Activated T-cell treated with anti-CD3 and anti-CD28 coated beads for 4 hours (primary cell): ENCODE data around the gene PRAMEF4.
"Not testable (repeated sequence)": the region's sequence is repeated elsewhere in the genome, so short reads cannot be mapped to it uniquely, and the experiment has no call there.

Experiments
- DNase-seq: peaks from one replicate; pipeline ENCODE4 v3.0.0-alpha.2; 2020

PRAMEF4 gene

GRCh38 chr1:12886101-12886500 is at the start of gene PRAMEF4:
Gene PRAMEF4 (minus strand): TSS chr1:12886201. CDS start chr1:12883394, 2,807 bp downstream.
- not testable (repeated sequence) for DNase-seq

DNA sequence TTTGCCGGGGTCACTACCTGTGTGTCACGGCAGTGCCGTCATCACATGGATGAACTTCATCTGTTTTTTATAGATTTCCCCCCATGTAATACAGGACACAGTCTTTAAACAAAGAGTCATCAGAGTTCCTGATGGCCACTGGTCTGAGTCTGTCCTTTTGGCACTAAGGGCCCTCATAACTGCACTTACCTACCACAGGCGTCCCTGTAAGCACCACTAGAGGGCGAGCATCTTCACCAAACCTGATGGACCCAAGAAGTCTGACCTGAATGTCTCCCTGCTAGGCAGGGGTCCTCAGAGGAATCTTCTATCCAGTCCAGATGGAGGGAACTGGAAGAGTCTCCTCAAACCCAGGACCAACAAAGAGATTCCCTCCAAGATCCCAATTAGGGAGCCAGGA is 38.4 kb upstream of the PRAMEF4 start:
- not testable (repeated sequence) for DNase-seq

DNA sequence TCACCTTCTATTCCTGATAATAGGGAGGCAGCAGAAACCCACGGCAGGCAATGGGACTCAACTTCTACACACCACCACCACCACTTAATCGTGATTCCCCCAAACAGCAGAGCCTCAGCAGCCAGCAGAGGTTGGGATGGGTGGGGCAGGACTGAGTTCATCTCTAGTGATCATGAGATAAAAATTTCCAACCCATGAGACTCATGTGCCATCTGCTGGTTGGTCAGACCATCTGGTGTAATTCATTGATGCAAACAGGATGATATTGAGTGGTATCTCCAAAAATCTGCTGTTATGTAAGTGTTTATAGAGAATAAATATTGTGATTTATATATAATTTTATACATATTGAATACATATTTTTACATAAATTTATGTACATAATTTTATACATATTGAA is 35.7 kb upstream of the PRAMEF4 start:
- DNase-seq: not testable (repeated sequence)

DNA sequence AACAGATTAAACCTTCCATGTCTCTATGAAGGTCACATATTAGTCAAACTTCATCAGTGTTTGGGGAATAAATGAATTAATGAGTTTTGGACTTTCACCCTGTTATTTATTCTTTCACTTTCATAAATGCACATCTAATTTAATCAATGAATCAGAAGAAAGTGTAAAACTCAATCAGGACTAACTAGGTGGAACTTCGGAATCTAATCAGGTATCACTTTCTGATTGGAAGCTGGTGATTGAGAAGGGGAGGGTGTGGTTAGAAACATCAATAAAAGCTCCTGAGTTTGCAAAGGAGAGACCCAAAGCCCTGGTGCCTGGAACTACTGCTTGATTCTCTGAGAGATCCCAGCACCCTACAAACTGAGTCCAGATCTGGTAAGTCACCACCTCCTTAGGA is 30.3 kb upstream of the PRAMEF4 start, which contains the start of gene PRAMEF7:
PRAMEF7 (plus strand) TSS at position 301 of the 400 bp plus-strand sequence. CDS start 1,083 bp downstream, outside the sequence.
- DNase-seq: not testable (repeated sequence)

- DNase-seq: not testable (repeated sequence)
Observed at GRCh38 chr1:12903793-12904572, 18.0 kb upstream of the PRAMEF4 start.

- not testable (repeated sequence) for DNase-seq
Observed at GRCh38 chr1:12899186-12899585, 13.2 kb upstream of the PRAMEF4 start.

GRCh38 chr1:12898170-12898569 is 12.2 kb upstream of the PRAMEF4 start, which contains the start of gene PRAMEF10:
Gene PRAMEF10 (minus strand): TSS chr1:12898270. CDS start chr1:12895847, 2,423 bp downstream.
- not testable (repeated sequence) for DNase-seq

DNA sequence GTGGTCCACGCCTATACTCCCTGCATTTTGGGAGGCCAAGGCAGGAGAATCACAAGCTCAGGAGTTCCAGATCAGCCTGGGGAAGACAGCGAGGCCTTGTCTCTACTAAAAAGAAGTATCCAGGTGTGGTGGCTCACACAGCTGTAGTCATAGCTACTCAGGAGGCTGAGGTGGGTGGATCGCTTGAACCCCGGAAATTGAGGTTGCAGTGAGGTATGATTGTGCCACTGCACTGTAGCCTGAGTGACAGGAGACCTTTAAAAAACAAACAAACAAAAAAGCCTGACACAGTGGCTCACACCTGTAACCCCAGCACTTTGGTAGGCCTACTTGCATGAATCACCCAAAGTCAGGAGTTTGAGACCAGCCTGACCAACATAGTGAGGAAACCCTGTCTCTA is 7.5 kb downstream of the PRAMEF4 start:
- DNase-seq: not testable (repeated sequence)

GRCh38 chr1:12863131-12863880 is 22.7 kb downstream of the PRAMEF4 start:
- not testable (repeated sequence) for DNase-seq

GRCh38 chr1:12856786-12857185 is 29.2 kb downstream of the PRAMEF4 start, which contains the start of gene PRAMEF2:
Gene PRAMEF2 (plus strand): TSS chr1:12857086. CDS start chr1:12859010, 1,924 bp downstream.
- not testable (repeated sequence) for DNase-seq

- no peak for DNase-seq
Observed at GRCh38 chr1:12851779-12852178, 34.2 kb downstream of the PRAMEF4 start.

GRCh38 chr1:12848620-12849019 is 37.4 kb downstream of the PRAMEF4 start, which contains the start of gene HNRNPCL1:
Gene HNRNPCL1 (minus strand): TSS chr1:12848720. CDS start chr1:12848289, 431 bp downstream.
- DNase-seq: not testable (repeated sequence)

- not testable (repeated sequence) for DNase-seq
Observed at GRCh38 chr1:12833251-12833650, 52.8 kb downstream of the PRAMEF4 start.

- not testable (repeated sequence) for DNase-seq
Observed at GRCh38 chr1:12831310-12831709, 54.7 kb downstream of the PRAMEF4 start, which contains the start of gene PRAMEF11. Gene PRAMEF11 (minus strand): TSS chr1:12831410. CDS start chr1:12828789, 2,621 bp downstream.
